ENCODE results near the gene NAA25.
"Not testable (repeated sequence)": the region's sequence is repeated elsewhere in the genome, so short reads cannot be mapped to it uniquely, and the experiment has no call there.

NAA25 gene

DNA sequence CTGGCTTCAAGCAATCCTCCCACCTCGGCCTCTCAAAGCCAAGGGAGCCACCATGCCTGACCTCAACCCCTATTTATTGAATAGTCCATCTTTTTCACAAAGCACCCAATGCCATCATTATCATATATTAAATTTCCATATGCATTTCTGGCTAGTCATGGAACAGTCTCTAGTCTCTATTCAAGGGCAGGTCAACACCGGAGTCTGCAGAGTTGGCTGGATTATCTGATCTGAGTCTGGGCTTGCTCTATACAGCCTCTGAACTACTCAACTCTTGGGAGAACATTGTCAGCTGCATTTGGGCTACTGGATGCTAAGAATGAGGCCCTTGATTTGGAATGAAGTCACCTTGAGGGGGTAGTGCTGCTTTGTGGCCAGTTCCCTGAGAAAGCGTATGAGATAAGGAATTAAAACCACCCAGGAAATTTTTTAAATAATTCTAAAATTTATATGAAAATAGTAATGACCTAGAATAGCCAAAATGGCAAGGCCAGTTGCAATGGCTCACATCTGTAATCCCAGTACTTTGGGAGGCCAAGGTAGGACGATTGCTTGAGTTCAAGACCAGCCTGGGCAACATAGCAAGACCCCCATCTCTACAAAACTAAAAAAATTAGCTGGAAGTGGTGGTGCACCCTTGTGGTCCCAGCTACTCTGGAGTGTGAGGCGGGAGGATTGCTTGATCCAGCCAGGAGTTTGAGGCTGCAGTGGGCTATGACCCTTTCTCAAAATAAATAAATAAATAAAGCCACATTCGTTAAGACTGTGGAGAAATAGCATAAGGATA is 6.9 kb upstream of the NAA25 start:
- DNase-seq: no peak

DNA sequence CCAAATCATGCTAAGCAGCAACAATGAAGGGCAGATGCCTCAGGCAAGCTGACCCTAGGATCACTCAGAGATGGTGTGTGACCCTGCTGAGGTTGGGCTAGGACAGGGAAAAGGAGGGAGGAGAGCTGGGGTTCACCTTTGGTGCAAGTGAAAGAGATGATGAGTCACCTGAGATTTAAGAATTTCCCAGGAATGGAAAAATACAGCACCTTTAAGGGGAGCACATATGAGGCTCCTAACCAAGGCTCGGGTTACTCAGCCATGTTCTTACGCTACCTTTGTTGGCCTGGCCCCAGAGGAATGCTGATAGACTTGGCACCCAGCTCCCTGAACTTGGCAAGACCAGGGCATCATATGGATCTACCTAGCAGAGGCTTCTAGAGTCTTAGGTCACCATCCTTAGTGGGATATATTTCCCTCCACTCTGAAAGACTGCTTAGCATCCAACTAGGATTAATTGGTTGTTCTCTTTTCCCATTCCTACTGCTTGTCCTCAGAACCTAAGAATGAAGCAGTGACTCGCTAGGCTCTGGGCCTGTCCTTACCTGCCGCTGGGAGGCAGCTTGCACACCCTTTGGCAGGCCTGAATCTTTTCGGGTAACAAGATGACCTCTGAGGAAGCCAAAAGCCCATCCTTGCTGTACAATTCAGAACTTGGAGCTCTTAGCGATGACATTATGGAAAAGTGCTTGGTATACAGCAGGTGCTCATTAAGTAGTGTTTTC is 4.0 kb upstream of the NAA25 start:
- no peak for DNase-seq

DNA sequence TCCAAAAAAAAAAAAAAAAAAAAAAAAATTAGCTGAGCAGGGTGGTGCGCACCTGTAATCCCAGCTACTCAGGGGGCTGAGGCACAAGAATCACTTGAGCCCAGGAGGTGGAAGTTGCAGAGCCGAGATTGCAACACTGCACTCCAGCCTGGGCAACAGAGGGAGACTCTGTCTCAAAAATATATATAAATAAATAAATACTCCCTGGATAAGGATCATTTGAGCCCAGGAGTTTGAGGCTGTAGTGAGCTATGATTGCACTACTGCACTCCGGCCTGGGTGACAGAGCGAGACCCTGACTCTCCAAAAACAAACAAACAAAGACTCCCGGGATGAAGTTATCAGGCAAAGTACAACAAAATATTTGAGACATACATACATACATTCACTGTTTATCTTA is 3.3 kb upstream of the NAA25 start:
- no peak for DNase-seq

DNA sequence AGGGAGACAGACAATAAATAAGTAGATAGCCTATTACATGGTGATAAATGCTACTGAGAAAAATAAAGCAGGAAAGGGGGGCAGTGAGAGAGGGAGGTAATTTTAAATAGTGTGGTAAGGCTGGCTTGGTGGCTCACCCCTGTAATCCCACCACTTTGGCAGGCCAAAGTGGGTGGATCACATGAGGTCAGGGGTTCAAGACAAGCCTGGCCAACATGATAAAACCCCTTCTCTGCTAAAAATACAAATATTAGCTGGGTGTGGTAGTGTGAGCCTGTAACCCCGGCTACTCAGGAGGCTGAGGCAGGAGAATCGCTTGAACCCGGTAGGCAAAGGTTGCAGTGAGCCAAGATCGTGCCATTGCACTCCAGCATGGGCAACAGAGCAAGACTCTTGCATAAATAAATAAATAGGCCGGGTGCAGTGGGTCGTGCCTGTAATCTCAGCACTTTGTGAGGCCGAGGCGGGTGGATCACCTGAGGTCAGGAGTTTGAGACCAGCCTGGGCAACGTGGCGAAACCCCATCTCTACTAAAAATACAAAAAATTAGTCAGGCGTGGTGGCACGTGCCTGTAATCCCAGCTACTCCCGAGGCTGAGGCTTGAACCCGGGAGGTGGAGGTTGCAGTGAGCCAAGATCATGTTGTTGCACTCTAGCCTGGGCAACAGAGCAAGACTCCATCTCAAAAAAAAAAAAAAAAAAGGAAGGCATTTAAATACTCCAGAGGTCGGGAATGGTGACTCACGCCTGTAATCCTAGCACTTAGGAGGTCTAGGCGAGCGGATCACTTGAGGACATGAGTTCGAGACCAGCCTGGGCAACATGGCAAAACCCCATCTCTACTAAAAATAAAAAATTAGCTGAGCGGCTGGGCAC is 2.4 kb upstream of the NAA25 start:
- not testable (repeated sequence) for DNase-seq

DNA sequence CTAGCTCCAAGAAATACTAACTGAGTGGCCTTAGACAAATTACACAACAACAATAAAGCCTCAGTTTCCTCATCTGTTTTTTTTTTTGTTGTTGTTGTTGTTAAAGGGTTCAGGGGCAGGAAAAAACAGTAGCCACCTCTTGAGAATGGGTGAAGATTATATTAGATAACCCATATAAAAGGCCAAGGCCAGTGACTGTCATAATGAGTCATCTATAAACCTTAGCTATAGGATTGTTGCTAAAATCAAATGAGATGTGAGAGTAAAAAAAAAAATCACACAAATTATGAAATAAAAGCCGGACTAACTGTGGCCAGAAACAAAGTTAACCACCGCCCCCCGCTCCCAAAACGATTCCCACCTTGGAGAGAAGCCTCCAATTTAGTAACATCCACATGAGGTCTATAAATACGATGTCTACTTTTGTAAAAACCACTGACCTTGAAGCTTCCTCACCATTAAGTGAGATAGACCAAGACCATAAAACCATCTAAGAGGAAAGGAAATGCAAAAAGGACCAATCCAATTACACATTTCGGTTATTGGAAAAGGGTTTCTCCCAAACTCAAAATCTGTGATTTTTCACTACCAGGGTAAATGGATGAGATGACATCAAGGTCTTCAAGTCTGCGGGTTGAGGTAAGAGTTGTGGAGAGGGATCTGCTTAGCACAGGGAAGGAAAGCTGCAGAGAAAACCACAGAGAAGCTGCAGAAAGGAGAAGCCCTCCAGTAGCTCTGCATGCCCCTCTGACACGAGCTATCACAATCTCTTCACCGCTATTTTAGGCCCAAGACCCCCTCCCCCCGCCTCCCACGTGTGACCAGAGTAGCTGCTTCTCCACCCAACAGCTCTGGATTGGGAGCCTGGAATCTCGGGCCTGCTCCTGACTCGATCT is 1.0 kb downstream of the NAA25 start:
- DNase-seq: no peak

DNA sequence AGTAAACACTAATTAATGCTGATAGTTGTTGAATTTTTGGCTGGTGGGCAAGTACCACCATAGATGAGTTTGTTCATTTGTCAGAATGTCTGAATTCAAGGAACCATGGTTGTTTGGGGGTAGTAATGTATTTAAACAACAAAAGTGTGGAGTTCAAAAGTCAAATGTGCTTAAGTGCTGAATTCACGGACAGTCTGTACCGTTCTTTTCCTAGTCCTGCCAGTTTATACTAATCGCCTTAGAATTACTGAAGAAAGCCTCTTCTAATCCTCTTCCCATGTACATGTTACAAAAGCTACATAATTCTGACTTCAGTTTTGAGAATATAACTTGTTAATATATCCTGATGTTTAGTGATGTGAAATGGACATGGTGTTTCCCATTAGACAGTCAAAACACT is 2.7 kb downstream of the NAA25 start:
- DNase-seq: no peak

DNA sequence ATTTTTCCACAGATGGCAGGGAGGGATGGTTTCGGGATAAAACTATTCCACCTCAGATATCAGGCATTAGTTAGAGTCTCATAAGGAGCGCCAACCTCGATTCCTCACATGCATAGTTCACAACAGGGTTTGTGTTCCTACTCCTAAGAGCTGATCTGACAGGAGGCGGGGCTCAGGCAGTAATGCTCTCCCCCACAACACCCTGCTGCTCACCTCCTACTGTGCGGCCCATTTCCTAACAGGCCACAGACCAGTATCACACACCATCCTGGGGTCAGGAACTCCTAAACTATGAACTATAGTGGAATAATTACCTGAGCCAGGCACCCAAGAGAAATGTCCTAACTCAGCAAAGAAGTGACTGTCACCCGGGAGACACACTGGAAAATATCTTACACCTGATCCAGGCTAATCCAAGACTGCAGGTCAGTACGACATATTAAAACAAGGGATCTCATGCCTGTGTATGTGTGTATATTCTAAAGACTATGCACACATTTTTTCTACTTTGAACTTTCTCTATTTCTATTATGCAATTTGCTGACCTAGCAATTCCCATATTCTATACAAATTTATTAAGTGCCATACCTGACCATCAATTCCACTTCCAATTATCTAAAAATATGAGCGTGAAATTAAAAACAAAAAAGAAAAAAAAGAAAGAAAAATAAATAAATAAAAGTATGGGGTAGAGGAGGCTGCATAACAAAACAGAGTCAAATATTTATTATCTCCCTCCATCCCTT is 4.7 kb downstream of the NAA25 start:
- DNase-seq: no peak

DNA sequence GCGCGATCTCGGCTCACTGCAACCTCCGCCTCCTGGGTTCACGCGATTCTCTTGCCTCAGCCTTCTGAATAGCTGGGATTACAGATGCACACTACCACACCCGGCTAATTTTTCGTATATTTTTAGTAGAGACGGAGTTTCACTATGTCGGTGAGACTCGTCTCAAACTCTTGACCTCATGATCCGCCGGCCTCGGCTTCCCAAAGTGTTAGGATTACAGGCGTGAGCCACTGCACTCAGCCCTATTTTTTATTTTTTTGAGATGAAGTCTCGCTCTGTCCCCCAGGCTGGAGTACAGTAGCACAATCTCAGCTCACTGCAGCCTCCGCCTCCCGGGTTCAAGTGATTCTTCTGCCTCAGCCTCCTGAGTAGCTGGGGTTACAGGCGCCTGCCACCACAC is 5.8 kb downstream of the NAA25 start:
- not testable (repeated sequence) for DNase-seq

DNA sequence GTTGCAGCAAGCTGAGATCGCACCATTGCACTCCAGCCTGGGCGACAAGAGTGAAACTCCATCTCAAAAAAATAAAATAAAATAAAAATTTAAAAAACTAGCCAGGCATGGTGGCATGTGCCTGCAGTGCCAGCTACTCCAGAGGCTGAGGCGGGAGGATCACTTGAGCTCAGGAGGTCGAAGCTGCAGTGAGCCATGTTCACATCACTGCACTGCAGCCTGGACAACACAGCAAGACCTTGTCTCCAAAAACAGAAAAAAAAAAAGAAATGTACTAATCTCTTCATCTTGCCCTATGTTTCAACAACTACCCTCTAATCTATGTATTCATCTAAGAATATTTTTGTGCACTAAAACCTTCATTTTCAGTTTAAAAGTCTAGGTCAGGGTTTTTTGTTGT is 6.5 kb downstream of the NAA25 start:
- no peak for DNase-seq

DNA sequence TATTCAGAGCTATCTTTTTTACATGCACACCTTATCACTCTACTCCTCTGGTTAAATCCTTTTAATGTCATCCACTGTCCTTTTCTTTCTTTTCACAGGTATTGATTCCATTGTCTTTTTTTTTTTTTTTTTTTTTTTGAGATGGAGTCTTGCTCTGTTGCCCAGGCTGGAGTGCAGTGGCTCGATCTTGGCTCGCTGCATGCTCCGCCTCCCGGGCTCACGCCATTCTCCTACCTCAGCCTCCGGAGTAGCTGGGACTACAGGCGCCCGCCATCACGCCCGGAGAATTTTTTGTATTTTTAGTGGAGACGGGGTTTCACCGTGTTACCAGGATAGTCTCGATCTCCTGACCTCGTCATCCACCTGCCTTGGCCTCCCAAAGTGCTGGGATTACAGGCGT is 8.1 kb downstream of the NAA25 start:
- DNase-seq: not testable (repeated sequence)

DNA sequence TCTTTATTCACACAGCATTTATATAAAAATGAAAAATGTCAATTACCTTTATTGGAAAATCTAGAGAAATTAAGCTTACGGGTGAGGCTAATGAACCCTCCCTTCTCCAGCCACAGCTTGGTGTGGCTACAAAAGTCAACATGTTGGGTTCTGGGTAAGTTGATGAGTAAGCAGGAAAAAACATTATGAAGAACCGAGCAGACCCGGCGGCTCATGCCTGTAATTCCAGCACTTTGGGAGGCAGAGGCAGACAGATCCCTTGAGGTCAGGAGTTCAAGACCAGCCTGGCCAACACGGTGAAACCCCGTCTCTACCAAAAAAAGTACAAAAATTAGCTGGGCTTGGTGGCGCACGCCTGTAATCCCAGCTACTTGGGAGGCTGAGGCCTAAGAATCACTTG is 10.9 kb downstream of the NAA25 start:
- DNase-seq: no peak

DNA sequence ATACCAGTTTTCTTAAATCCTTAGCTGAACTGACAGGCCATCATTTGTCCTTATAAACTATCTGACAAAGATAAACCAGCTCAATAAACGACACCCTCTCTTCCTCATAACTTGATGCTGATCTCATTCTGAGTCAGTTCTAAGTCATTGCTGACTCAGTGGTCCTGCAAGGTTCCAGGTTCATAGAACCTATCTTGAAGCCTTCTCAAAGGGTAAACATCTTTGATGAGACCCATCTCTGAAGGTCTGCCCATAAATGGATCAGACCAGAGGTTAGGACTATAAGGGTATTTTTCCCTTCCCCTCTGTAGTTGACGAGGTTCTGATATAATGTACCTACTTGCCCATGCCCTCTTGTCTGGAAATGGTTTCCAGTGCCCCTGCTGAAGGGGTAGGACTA is 11.9 kb downstream of the NAA25 start:
- no peak for DNase-seq

DNA sequence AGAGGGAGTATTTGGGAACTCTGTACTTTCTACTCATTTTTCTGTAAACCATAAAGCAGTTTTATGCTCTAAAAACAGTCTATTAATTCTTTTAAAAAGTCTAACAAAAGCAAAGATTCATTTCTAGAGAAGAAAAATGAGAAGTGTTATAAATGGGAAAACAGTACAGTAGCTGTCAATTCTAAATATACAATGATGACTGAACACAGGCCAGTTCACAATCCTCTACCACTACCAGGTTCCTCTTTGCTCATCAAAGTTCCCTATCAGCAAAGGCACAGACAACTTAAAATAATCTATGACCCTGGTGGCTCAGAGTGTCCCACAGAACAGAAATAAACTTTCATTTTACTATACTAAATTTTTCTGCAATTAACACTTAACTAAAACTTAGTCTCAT is 12.5 kb downstream of the NAA25 start:
- DNase-seq: no peak

DNA sequence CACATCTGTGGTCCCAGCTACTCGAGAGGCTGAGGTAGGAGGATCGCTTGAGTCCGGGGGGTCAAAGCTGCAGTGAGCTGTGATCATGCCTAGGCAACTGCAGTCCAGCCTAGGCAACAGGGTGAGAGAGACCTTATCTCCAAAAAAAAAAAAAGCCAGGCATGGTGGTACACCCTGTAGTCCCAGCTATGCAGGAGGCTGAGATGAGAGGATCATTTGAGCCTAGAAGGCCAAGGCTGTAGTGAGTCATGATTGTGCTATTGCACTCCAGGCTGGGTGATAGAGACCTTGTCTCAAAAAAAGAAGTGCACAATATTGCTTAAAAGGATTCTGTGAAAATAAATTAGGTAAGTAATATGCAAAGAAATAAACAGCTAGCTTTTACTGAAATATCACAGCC is 17.0 kb downstream of the NAA25 start:
- no peak for DNase-seq

DNA sequence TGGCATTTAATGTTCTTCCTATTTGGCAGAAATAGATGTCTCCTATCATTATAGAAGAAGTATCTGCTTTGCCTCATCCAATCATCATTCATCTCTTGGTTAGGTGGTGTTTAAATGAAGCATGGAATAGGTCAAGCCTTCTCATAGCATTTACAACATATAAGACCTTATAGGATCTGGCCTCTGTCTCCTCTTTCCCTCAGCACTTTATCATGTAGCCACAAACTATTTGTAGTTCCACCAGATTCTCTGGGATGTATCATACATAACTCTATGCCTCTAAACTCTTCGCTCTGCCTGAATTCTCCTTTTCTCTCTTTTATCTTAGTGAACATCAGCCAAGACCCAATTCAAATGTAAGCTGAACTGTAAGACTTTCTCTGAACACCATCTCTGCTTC is 20.7 kb downstream of the NAA25 start:
- DNase-seq: no peak

DNA sequence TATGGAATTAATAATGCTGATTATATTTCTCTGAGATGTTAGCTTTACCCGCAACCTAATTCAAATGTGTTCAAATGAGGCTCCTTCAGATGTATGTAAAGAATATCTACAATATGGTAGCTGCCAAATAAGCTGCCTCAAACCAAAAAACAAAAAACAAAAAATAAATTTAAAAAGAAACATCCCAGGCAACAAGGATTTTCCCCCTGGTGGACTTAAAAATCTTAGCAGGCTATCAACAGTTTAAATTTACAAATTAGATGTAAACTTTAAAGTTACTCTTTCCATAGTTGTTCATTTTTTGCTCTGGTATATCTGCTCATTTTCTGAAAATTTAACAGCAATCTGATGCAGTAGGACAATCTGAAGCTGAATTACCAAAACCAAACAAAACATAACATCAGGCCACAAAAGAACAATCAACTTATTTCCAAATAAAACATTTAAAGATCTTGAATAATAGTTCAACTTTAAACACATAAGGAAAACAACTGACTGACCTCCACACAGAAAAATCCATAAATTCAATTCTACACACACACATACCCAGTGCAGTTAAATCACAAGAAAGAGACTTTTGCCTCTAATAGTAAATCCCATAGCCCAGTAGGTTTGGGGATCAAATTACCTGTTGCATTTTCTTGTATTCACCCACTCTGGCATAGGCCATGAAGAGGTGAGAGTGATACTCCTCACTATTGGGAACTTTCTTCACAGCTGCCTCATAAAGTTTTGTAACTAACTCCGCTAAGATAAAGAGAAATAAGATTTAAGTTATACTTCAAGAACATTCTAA is 21.3 kb downstream of the NAA25 start:
- DNase-seq: no peak

DNA sequence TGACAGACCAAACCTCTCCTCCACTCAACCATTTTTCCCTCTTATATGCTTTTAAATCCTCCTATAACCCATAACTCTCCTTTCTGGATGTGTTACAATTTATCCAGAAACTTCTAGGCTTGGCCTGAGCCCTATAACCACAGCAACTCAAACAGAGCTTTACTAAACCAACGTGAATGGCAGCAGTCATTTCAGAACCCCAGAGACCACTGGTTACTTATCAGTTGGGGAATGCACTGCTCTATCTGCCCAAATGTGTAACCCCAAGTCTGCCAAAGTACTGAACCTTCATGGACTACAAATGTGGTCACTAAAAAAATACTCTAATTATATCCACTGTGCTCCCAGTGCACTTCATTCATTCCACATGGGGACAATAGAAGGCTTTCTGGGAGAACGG is 42.0 kb downstream of the NAA25 start:
- no peak for DNase-seq

DNA sequence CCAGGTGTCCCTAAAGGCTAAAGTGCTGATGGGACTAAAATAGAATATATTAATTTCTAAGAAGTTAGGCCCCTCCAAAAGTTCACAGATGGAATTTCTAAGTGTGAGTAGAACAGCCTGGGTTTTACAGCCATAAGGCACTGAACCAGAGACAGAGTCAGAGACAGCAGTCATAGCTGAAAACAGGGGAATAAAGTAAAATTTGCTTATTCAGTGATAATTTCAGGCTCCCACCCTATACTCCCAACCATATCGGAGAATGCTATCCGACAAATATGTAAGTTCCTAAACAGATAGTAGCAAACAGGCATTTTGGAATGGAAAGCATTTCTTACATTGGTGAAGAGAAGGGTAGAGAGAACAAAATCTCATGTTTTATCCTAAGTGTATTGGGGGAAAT is 45.3 kb downstream of the NAA25 start:
- no peak for DNase-seq

DNA sequence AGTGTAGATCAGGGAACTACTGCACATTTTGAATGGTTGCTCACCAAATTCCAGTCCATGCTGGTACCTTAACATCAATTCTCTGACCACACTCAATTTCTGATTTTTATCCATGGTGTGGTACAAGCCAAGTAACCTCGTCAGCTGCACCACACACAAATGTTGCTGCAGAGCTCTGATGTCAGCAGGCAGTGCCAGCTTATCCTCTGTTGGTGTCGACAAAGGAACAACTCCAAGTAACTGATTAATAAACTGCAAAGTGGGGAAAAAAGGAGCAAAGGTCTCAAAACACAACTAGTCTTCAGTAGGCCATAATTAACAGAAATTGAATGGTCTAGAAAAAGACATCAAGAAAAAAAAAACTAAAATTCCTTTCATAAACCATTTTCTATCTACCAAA is 47.4 kb downstream of the NAA25 start:
- no peak for DNase-seq

DNA sequence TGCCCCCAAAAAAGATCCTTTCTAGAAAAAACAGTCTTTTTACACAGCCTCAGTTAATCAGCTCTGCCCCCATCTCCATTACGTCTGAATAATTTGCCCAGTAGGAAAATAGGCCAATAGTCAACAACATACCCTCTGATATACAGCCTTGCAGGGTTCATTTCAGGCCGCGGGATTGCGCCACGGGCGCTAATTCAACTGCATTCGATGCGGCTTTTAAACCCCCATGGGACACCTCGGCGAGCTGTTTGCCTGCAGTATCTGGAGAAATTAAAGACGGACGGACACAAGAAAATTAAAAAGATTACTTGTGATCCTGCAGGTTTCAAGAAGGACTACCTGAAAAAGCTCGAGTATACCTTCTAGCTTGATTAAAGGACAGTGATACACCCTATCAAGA is 59.2 kb downstream of the NAA25 start:
- DNase-seq: no peak

DNA sequence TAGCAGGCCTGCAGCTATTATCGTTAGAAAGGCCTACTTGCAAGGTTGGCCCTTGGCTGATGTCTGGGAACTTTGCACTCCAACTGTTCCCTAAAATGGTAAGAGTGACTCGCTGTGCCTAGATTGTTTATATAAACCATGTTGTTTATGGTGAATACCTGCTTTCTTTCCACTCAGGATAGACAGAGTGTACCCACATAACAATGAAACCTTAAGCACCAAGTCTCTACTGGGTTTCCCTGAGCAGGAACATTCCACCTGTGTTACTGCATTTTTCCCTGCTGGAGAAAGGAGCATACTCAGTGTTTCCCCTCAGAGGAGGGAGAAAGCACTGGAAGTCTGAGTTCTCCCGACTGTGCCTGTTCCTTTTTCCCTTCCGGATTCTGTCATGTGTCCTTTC is 62.6 kb downstream of the NAA25 start:
- no peak for DNase-seq

All from NCI-H2171 (cell line).